ENCODE results near the gene CAMK2D.
A peak's percentile ranks its signal among the peaks of the same experiment; 100 is the strongest.

The CAMK2D gene

GRCh38 chr4:113637823-113638561, 123.5 kb downstream of the CAMK2D start:
- DNase-seq (ENCODE audit: low read depth): no peak

GRCh38 chr4:113637363-113637762, 124.2 kb downstream of the CAMK2D start:
- peak; percentile 22 for DNase-seq (ENCODE audit: low read depth)

- DNase-seq (ENCODE audit: low read depth): no peak
Measured at GRCh38 chr4:113636877-113637276, 124.7 kb downstream of the CAMK2D start.

- no peak for DNase-seq (ENCODE audit: low read depth)
Measured at GRCh38 chr4:113636438-113636818, 125.1 kb downstream of the CAMK2D start.

- DNase-seq (ENCODE audit: low read depth): peak; percentile 9
Measured at GRCh38 chr4:113635739-113636437, 125.7 kb downstream of the CAMK2D start.

- DNase-seq (ENCODE audit: low read depth): no peak
Measured at GRCh38 chr4:113634081-113634969, 127.2 kb downstream of the CAMK2D start.

GRCh38 chr4:113633467-113633866, 128.1 kb downstream of the CAMK2D start:
- no peak for DNase-seq (ENCODE audit: low read depth)

GRCh38 chr4:113628711-113629110, 132.8 kb downstream of the CAMK2D start:
- DNase-seq (ENCODE audit: low read depth): no peak

- no peak for DNase-seq (ENCODE audit: low read depth)
Measured at GRCh38 chr4:113627321-113627720, 134.2 kb downstream of the CAMK2D start.

GRCh38 chr4:113625902-113626301, 135.6 kb downstream of the CAMK2D start:
- no peak for DNase-seq (ENCODE audit: low read depth)

GRCh38 chr4:113623274-113623894, 138.2 kb downstream of the CAMK2D start:
- no peak for DNase-seq (ENCODE audit: low read depth)

GRCh38 chr4:113621633-113622032, 139.9 kb downstream of the CAMK2D start:
- DNase-seq (ENCODE audit: low read depth): no peak

GRCh38 chr4:113620032-113620431, 141.5 kb downstream of the CAMK2D start:
- DNase-seq (ENCODE audit: low read depth): no peak

- no peak for DNase-seq (ENCODE audit: low read depth)
Measured at GRCh38 chr4:113619526-113619925, 142.0 kb downstream of the CAMK2D start.

GRCh38 chr4:113618205-113618604, 143.3 kb downstream of the CAMK2D start:
- peak; percentile 40 for DNase-seq (ENCODE audit: low read depth)

- DNase-seq (ENCODE audit: low read depth): no peak
Measured at GRCh38 chr4:113617195-113617594, 144.3 kb downstream of the CAMK2D start.

- DNase-seq (ENCODE audit: low read depth): no peak
Measured at GRCh38 chr4:113616443-113616842, 145.1 kb downstream of the CAMK2D start.

GRCh38 chr4:113614414-113614813, 147.1 kb downstream of the CAMK2D start:
- DNase-seq (ENCODE audit: low read depth): no peak

- DNase-seq (ENCODE audit: low read depth): no peak
Measured at GRCh38 chr4:113613503-113613902, 148.0 kb downstream of the CAMK2D start.

- DNase-seq (ENCODE audit: low read depth): no peak
Measured at GRCh38 chr4:113610537-113610936, 151.0 kb downstream of the CAMK2D start.

GRCh38 chr4:113607998-113608397, 153.5 kb downstream of the CAMK2D start:
- DNase-seq (ENCODE audit: low read depth): no peak

- no peak for DNase-seq (ENCODE audit: low read depth)
Measured at GRCh38 chr4:113607147-113607720, 154.3 kb downstream of the CAMK2D start.

Data from fibroblast of gingiva (primary cell).